A549 (cell line): Measurements from ENCODE around the gene U2AF1L4. TPM values are rescaled to one million over a fixed set of nuclear protein-coding genes. Genes with fewer than 3 reads are reported as not detected.
"Not testable (repeated sequence)": the region's sequence is repeated elsewhere in the genome, so short reads cannot be mapped to it uniquely, and the experiment has no call there.

ENCODE experiments used
- ATAC-seq, 2 experiments: fragments of 200-7000 bp in 1 of 2; fragments of >200 bp in 1 of 2; cut with Nextera tagmentation in 1 of 2; cut with Tn5 transposase in 1 of 2; 3 replicates each; pipeline versions ENCODE4 v1.8.0 to v1.9.1; 2018 to 2020; ENCODE audit warnings: mild to moderate bottlenecking in 1 of 2, moderate library complexity in 1 of 2
- CTCF ChIA-PET: fragments of 300-600 bp; sonication (Branson Sonifier 250); formaldehyde crosslinking; extraction: SDS; loops from one replicate; lab custom pipeline; 2021; ENCODE audit warnings: antibody characterized with exemption, inconsistent platforms; lab: Yijun Ruan, JAX
- POLR2A ChIA-PET: fragments of 350-600 bp; formaldehyde crosslinking; extraction: SDS; loops from one replicate; lab custom pipeline; 2021; ENCODE audit warnings: antibody characterized with exemption, inconsistent platforms; lab: Yijun Ruan, JAX
- DNase-seq, 2 experiments: peaks; one replicate each; pipeline versions ENCODE4 v3.0.0 to v3.0.0-alpha.2; 2011 to 2016; ENCODE audit warnings: low read depth in 1 of 2, low spot score in 1 of 2
- FAIRE-seq: peaks from 2 replicates; lab custom pipeline; 2011; peaks lifted over from hg19 to GRCh38; lab: Jason Lieb, UNC
- H3K27ac ChIP-seq, 2 experiments: fragments of >200 bp; sonication (Bioruptor Twin); formaldehyde crosslinking; 3 replicates each; pipeline ENCODE4 v1.5.1; 2016 to 2017
- H3K4me1 ChIP-seq: fragments of >200 bp; sonication (Bioruptor Twin); formaldehyde crosslinking; 3 replicates; pipeline ENCODE4 v1.6.1; 2016
- H3K4me2 ChIP-seq: fragments of >200 bp; sonication (Bioruptor Twin); formaldehyde crosslinking; 3 replicates; pipeline ENCODE4 v1.6.1; 2016
- H3K4me3 ChIP-seq: fragments of >200 bp; sonication (Bioruptor Twin); formaldehyde crosslinking; 3 replicates; pipeline ENCODE4 v1.5.1; 2016
- H3K9me3 ChIP-seq: fragments of >200 bp; sonication (Bioruptor Twin); formaldehyde crosslinking; 3 replicates; pipeline ENCODE4 v1.6.1; 2016
- BCL3 ChIP-seq: fragments of >200 bp; sonication (Bioruptor Twin); formaldehyde crosslinking; IDR thresholded peaks from 3 replicates; pipeline ENCODE4 v1.6.1; 2016
- CBX8 ChIP-seq: fragments of 200-600 bp; sonication (generic); IDR thresholded peaks from 2 replicates; pipeline ENCODE4 v1.6.1; 2016
- EHMT2 ChIP-seq: fragments of 200-600 bp; sonication (generic); IDR thresholded peaks from 2 replicates; pipeline ENCODE4 v1.6.1; 2016; ENCODE audit warnings: antibody characterized with exemption, low read depth, mild to moderate bottlenecking, moderate library complexity
- FOSL2 ChIP-seq, 2 experiments: fragments of 450-650 bp in 1 of 2; fragments of >200 bp in 1 of 2; sonication (Bioruptor Twin) in 1 of 2; formaldehyde crosslinking; IDR thresholded peaks; 2 replicates each; pipeline versions ENCODE4 v1.5.0 to v1.6.1; 2016 to 2020; ENCODE audit warnings: mild to moderate bottlenecking in 1 of 2, moderate library complexity in 1 of 2
- GATA3 ChIP-seq: IDR thresholded peaks from 2 replicates; pipeline ENCODE4 v1.6.1; 2012; ENCODE audit warnings: borderline replicate concordance
- HES2 ChIP-seq: fragments of >200 bp; sonication (Bioruptor Twin); formaldehyde crosslinking; IDR thresholded peaks from 2 replicates; pipeline ENCODE4 v1.6.1; 2016
- HEYL ChIP-seq: fragments of 250-450 bp; sonication (Bioruptor Pico); IDR thresholded peaks from 2 replicates; pipeline ENCODE4 v1.8.0; 2021; ENCODE audit warnings: mild to moderate bottlenecking, moderate library complexity
- HOXA7 ChIP-seq: fragments of 250-450 bp; sonication (Bioruptor Pico); IDR thresholded peaks from 2 replicates; pipeline ENCODE4 v1.5.0; 2020; ENCODE audit warnings: mild to moderate bottlenecking, moderate library complexity
- HOXB13 ChIP-seq: fragments of 250-450 bp; sonication (Bioruptor Pico); IDR thresholded peaks from 2 replicates; pipeline ENCODE4 v1.5.0; 2020; ENCODE audit warnings: low read depth, mild to moderate bottlenecking, moderate library complexity
- JUNB ChIP-seq: fragments of >200 bp; sonication (Bioruptor Twin); formaldehyde crosslinking; IDR thresholded peaks from 2 replicates; pipeline ENCODE4 v1.6.1; 2016
- MAX ChIP-seq: IDR thresholded peaks from 2 replicates; pipeline ENCODE4 v1.6.1; 2012
- MYC ChIP-seq: IDR thresholded peaks from 2 replicates; pipeline ENCODE4 v1.6.1; 2012; ENCODE audit warnings: mild to moderate bottlenecking, inconsistent platforms, low read length, improper control_type of control experiment, borderline replicate concordance
- NFE2L2 ChIP-seq: fragments of 150-350 bp; conservative IDR thresholded peaks from 2 replicates; pipeline ENCODE4 v1.6.1; 2014; ENCODE audit warnings: low read length
- NPAS2 ChIP-seq: fragments of 250-450 bp; sonication (Bioruptor Pico); IDR thresholded peaks from 2 replicates; pipeline ENCODE4 v1.8.0; 2022; ENCODE audit warnings: mild to moderate bottlenecking, moderate library complexity, borderline replicate concordance
- PHF8 ChIP-seq: fragments of 200-600 bp; sonication (generic); IDR thresholded peaks from 2 replicates; pipeline ENCODE4 v1.6.1; 2016; ENCODE audit warnings: low read depth, mild to moderate bottlenecking, antibody characterized with exemption, moderate library complexity, borderline replicate concordance
- POLR2A ChIP-seq: IDR thresholded peaks from 2 replicates; pipeline ENCODE4 v1.6.1; 2012; ENCODE audit warnings: mild to moderate bottlenecking, low read length
- RAD21 ChIP-seq, 2 experiments: fragments of >200 bp in 1 of 2; sonication (Bioruptor Twin) in 1 of 2; formaldehyde crosslinking in 1 of 2; IDR thresholded peaks in 1 of 2; conservative IDR thresholded peaks in 1 of 2; 2 replicates in 1 of 2; 3 replicates in 1 of 2; pipeline ENCODE4 v1.6.1; 2012 to 2018; ENCODE audit warnings: inconsistent platforms in 1 of 2
- RARB ChIP-seq: fragments of 250-450 bp; sonication (Bioruptor Pico); IDR thresholded peaks from 2 replicates; pipeline ENCODE4 v1.8.0; 2021; ENCODE audit warnings: mild to moderate bottlenecking, moderate library complexity
- REST ChIP-seq: fragments of 200-600 bp; sonication (generic); IDR thresholded peaks from 2 replicates; pipeline ENCODE4 v1.6.1; 2016; ENCODE audit warnings: antibody characterized with exemption, mild to moderate bottlenecking, moderate library complexity
- RFX5 ChIP-seq: fragments of 450-650 bp; IDR thresholded peaks from 2 replicates; pipeline ENCODE4 v1.7.1; 2014; ENCODE audit warnings: antibody characterized with exemption, mild to moderate bottlenecking, moderate library complexity
- SREBF2 ChIP-seq: fragments of 450-650 bp; IDR thresholded peaks from 2 replicates; pipeline ENCODE4 v1.6.1; 2014; ENCODE audit warnings: mild to moderate bottlenecking, moderate library complexity
- TP53 ChIP-seq: fragments of 250-450 bp; sonication (Bioruptor Pico); IDR thresholded peaks from 2 replicates; pipeline ENCODE4 v1.5.0; 2021; ENCODE audit warnings: mild to moderate bottlenecking, moderate library complexity
- USF2 ChIP-seq: fragments of 450-650 bp; IDR thresholded peaks from 2 replicates; pipeline ENCODE4 v1.6.1; 2014; ENCODE audit warnings: antibody characterized with exemption
- WGBS: methylation state at CpG from one replicate; pipeline ENCODE4 v1.1.6; 2017; ENCODE audit errors: missing lambda C conversion rate; 5-methylcytosine and 5-hydroxymethylcytosine counted together
- polyA plus RNA-seq, 4 experiments: library from polyadenylated mRNA; depleted of rRNA in 3 of 4; stranded (reverse); fragments of >200 nt; fragmentation: RNase III in 1 of 4; extraction: RNeasy Plus Mini Kit Qiagen cat#74134 plus additional on column Dnase treatment in 1 of 4; gene quantifications; 2 replicates in 3 of 4; 3 replicates in 1 of 4; pipeline ENCODE4 v1.2.3, GENCODE V29; 2011 to 2017

The U2AF1L4 gene
- polyA plus RNA-seq, 2 of the 4 experiments (the other 2 are of a cell fraction), result 41.1 to 42.8 TPM

GRCh38 chr19:35724560-35724959, 20.7 kb downstream of the U2AF1L4 start:
- FAIRE-seq, result no peak
- DNase-seq, result no peak
- no peak for ATAC-seq
- Histone ChIP-seq H3K27ac (no peak overlapping the region), H3K4me2 (no peak overlapping the region), H3K4me1 (peaks cover 1% of the 10 kb centered on the region), H3K9me3 (no peaks in the 10 kb centered on the region), H3K4me3 (no peak overlapping the region)
- CTCF ChIA-PET, result interaction anchor here (1.0 to 3.0 kb wide), 7 partner anchors 10 to 207 kb away, joined by 3 to 18 read pairs (median 5); partner anchors contain the start of genes PSENEN and U2AF1L4
- POLR2A ChIA-PET, result interaction anchor here (1.7 kb wide), 1 partner anchor 15 kb away, joined by 8 read pairs; no protein-coding TSS in a partner anchor
- 92% methylated on average over 12 of the region's 12 CpGs for WGBS
- TF ChIP-seq RFX5 (no peak), FOSL2 (IDR thresholded peaks at IDR 0.05) (no peak), FOSL2 (CRISPR knock-in tag; IDR thresholded peaks at IDR 0.05) (no peak), NPAS2 (CRISPR knock-in tag) (no peak), POLR2A (no peak), JUNB (no peak), TP53 (CRISPR knock-in tag) (no peak), MYC (no peak), RAD21 (conservative IDR thresholded peaks at IDR 0.05 in 1 of 2, IDR thresholded peaks at IDR 0.05 in 1 of 2) (no peak), EHMT2 (no peak), CBX8 (no peak), REST (no peak), GATA3 (no peak), NFE2L2 (no peak)

- H3K9me3 ChIP-seq, ATAC-seq, H3K27ac ChIP-seq, H3K4me2 ChIP-seq, H3K4me3 ChIP-seq, DNase-seq, H3K4me1 ChIP-seq, FAIRE-seq: not testable (repeated sequence)
- CTCF ChIA-PET, result interaction anchor here (1.1 to 3.0 kb wide), 6 partner anchors 8 to 207 kb away, joined by 3 to 18 read pairs (median 6); partner anchors contain the start of genes PSENEN and U2AF1L4
- 94% methylated on average over 7 of the region's 7 CpGs for WGBS
- POLR2A ChIA-PET, result interaction anchor here (1.7 kb wide), 1 partner anchor 16 kb away, joined by 8 read pairs; no protein-coding TSS in a partner anchor
These were observed 21.1 kb downstream of the U2AF1L4 start for GRCh38 chr19:35724132-35724531.

GRCh38 chr19:35723671-35724070, 21.5 kb downstream of the U2AF1L4 start:
- H3K9me3 ChIP-seq, result no peaks in the 10 kb centered on the region
- no peak for ATAC-seq
- 95% methylated on average over 24 of the region's 24 CpGs for WGBS
- CTCF ChIA-PET, result interaction anchor here (1.0 to 3.0 kb wide), 7 partner anchors 9 to 208 kb away, joined by 3 to 18 read pairs (median 4); partner anchors contain the start of genes PSENEN and U2AF1L4
- POLR2A ChIA-PET, result interaction anchor here (1.0 to 1.7 kb wide), 2 partner anchors 16 to 25 kb away, joined by 3 to 8 read pairs; partner anchors contain the start of gene LIN37
- no peak overlapping the region for H3K27ac ChIP-seq
- H3K4me3 ChIP-seq, result no peak overlapping the region
- H3K4me1 ChIP-seq, result peaks cover 9% of the 10 kb centered on the region
- no peak overlapping the region for H3K4me2 ChIP-seq
- DNase-seq, result no peak
- FAIRE-seq, result no peak
- no peak for TF ChIP-seq PHF8
- no peak for TF ChIP-seq RARB (CRISPR knock-in tag)
- no peak for TF ChIP-seq HOXA7
- no peak for TF ChIP-seq HES2
- no peak for TF ChIP-seq HEYL (CRISPR knock-in tag)
- no peak for TF ChIP-seq CBX8
- TF ChIP-seq NPAS2 (CRISPR knock-in tag), result no peak
- no peak for TF ChIP-seq MAX
- no peak for TF ChIP-seq USF2
- TF ChIP-seq FOSL2 (IDR thresholded peaks at IDR 0.05), result no peak
- no peak for TF ChIP-seq FOSL2 (CRISPR knock-in tag; IDR thresholded peaks at IDR 0.05)
- no peak for TF ChIP-seq BCL3
- TF ChIP-seq HOXB13 (CRISPR knock-in tag), result no peak
- TF ChIP-seq SREBF2, result no peak
- no peak for TF ChIP-seq REST
